GM19372 (cell line): ENCODE data around the gene CD34.
A peak's percentile ranks its signal among the peaks of the same experiment; 100 is the strongest.

Experiments used
- ATAC-seq: cut with Tn5 transposase; IDR thresholded peaks from one replicate; pipeline ENCODE4 v1.9.1; 2021; ENCODE audit warnings: mild to moderate bottlenecking, low read depth, moderate library complexity; ENCODE audit not compliant: unreplicated experiment

CD34 gene

GRCh38 chr1:207901041-207901653, 9.8 kb downstream of the CD34 start:
- ATAC-seq, result no peak

GRCh38 chr1:207898836-207899235, 12.1 kb downstream of the CD34 start:
- no peak for ATAC-seq

- ATAC-seq, result no peak
Measured at GRCh38 chr1:207898260-207898659, 12.7 kb downstream of the CD34 start.

GRCh38 chr1:207897188-207897587, 13.7 kb downstream of the CD34 start:
- no peak for ATAC-seq

- no peak for ATAC-seq
Measured at GRCh38 chr1:207896547-207896946, 14.4 kb downstream of the CD34 start.

GRCh38 chr1:207894704-207895103, 16.2 kb downstream of the CD34 start:
- ATAC-seq, result no peak

GRCh38 chr1:207893737-207894582, 17.0 kb downstream of the CD34 start:
- ATAC-seq, result no peak

GRCh38 chr1:207892764-207893163, 18.2 kb downstream of the CD34 start:
- no peak for ATAC-seq

- no peak for ATAC-seq
Measured at GRCh38 chr1:207891148-207891547, 19.8 kb downstream of the CD34 start.

- no peak for ATAC-seq
Measured at GRCh38 chr1:207890136-207890738, 20.7 kb downstream of the CD34 start.

GRCh38 chr1:207888652-207889051, 22.3 kb downstream of the CD34 start:
- no peak for ATAC-seq

GRCh38 chr1:207887542-207888201, 23.3 kb downstream of the CD34 start:
- ATAC-seq, result no peak

- no peak for ATAC-seq
Measured at GRCh38 chr1:207886227-207886626, 24.7 kb downstream of the CD34 start.

GRCh38 chr1:207885129-207886032, 25.5 kb downstream of the CD34 start:
- no peak for ATAC-seq

GRCh38 chr1:207884266-207885029, 26.5 kb downstream of the CD34 start:
- ATAC-seq, result no peak

GRCh38 chr1:207883660-207884250, 27.2 kb downstream of the CD34 start:
- no peak for ATAC-seq

- peak; percentile 70 for ATAC-seq
Measured at GRCh38 chr1:207883104-207883651, 27.7 kb downstream of the CD34 start.

- ATAC-seq, result peak; percentile 21
Measured at GRCh38 chr1:207882692-207883091, 28.2 kb downstream of the CD34 start.

- no peak for ATAC-seq
Measured at GRCh38 chr1:207878939-207879338, 32.0 kb downstream of the CD34 start.
